ENCODE measurements around the gene PKD2L1. TPM values are rescaled to one million over a fixed set of nuclear protein-coding genes. Genes with fewer than 3 reads are reported as not detected.

Gene PKD2L1
- total and polyA plus RNA-seq, 2 of the 8 experiments (the other 6 are each of a cell fraction or from before 2014, with no cell fraction given), result 0.20 to 0.33 TPM

DNA sequence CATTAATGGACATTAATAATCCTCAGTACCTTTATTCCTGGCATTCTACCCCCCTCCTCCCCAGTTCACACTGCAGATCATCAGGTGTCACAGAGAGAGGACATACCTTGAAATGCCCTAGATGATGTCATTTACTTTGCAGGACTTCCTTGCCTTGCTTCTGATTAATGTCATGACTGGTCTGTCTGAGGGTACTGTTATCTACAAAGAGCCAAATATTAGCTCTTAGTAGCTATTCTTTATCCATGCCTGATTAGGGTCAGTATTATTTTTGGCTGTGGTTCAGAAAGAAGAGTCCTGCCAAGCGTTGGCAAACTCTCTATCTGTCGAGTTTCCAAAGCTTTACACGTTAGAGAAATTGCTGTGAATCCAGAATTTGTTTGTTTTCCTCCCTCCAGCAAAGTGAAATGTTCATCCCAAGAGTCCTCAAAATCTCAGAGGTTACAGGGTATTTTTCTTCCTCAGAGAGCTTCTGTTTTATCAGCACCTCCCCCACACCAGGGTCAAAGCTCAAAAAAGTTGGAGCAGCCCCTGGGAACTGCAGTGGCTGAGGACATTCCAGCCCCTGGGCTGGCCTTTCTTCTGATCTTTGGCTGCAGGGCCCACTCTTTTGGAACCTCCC is 29.6 kb upstream of the PKD2L1 start:
- H3K23ac ChIP-seq (ENCODE audit: insufficient read length), result no peak overlapping the region
- 82% methylated on average over 3 of the region's 3 CpGs; no CpG with 5 or more reads in 1 of the 2 experiments for WGBS, 2 experiments (ENCODE audit: extremely low coverage in 1 of 2, insufficient coverage in 1 of 2, insufficient read length in 1 of 2, insufficient replicate concordance in 2 of 2, low coverage in 1 of 2, low lambda C conversion rate in 2 of 2, missing lambda C conversion rate in 1 of 2)
- peak in 1 of 2 experiments; percentile 24; a peak in 1 of 3 replicates for TF ChIP-seq POLR2A (IDR thresholded peaks at IDR 0.05; ENCODE audit: control extremely low read depth in 1 of 2, low read depth in 2 of 2, low read length in 2 of 2)
- TF ChIP-seq, protein P1, sequence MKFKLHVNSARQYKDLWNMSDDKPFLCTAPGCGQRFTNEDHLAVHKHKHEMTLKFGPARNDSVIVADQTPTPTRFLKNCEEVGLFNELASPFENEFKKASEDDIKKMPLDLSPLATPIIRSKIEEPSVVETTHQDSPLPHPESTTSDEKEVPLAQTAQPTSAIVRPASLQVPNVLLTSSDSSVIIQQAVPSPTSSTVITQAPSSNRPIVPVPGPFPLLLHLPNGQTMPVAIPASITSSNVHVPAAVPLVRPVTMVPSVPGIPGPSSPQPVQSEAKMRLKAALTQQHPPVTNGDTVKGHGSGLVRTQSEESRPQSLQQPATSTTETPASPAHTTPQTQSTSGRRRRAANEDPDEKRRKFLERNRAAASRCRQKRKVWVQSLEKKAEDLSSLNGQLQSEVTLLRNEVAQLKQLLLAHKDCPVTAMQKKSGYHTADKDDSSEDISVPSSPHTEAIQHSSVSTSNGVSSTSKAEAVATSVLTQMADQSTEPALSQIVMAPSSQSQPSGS (IDR thresholded peaks at IDR 0.05; ENCODE audit: low read length), result no peak
- H3K27ac ChIP-seq (ENCODE audit: low read depth, low read length), result no peak overlapping the region; the same call in 1 of the 2 replicates
- H2AK5ac ChIP-seq (ENCODE audit: low read depth, low read length), result no peak overlapping the region
- FAIRE-seq, result no peak
- no peak overlapping the region for H4K8ac ChIP-seq (ENCODE audit: extremely low read depth, insufficient read depth, low read length)
- CTCF ChIA-PET (ENCODE audit: partially characterized antibody), result interaction anchor here (0.6 to 1.7 kb wide), 8 partner anchors 9 to 159 kb away, joined by 3 to 8 read pairs (median 4); no protein-coding TSS in a partner anchor
- H2BK20ac ChIP-seq (ENCODE audit: low read length), result 0 out of 2 replicates have a peak overlapping the region, but pooled peaks have one; percentile 48
- H3K36me3 ChIP-seq (ENCODE audit: control insufficient read depth in 2 of 4, insufficient read depth in 4 of 4, low read length in 3 of 4), result peaks cover 41 to 97% (median 76%) of the 10 kb centered on the region in 4 experiments
- peaks cover 0 to 24% of the 10 kb centered on the region in 2 experiments; a peak in 3 of 4 replicates for H3K79me2 ChIP-seq (ENCODE audit: control insufficient read depth in 1 of 2, insufficient read depth in 2 of 2, low read length in 2 of 2)
- POLR2A ChIA-PET (ENCODE audit: partially characterized antibody), result interaction anchor here (1.0 to 6.8 kb wide), 5 partner anchors 11 to 122 kb away, joined by 3 to 103 read pairs (median 15); partner anchors contain the start of gene SCD
- H4K91ac ChIP-seq (replicated peaks; ENCODE audit: insufficient read length, low read length), result no peak overlapping the region
- 0 out of 2 replicates have a peak overlapping the region, but pooled peaks have one; percentile 60 for H2BK5ac ChIP-seq (ENCODE audit: low read depth, low read length)
- H3K9ac ChIP-seq (replicated peaks in 1 of 4; ENCODE audit: extremely low read depth in 1 of 4, low read depth in 3 of 4, low read length in 3 of 4), result no peak overlapping the region
- DNase-seq (ENCODE audit: low read depth in 1 of 2, low spot score in 2 of 2), result no peak
- no peak overlapping the region for H3K4me2 ChIP-seq (ENCODE audit: insufficient read depth in 1 of 2, low read depth in 2 of 2, low read length in 2 of 2)
- peaks cover 0 to 8% (median 5%) of the 10 kb centered on the region in 4 experiments; a peak in 2 of 7 replicates for H3K4me1 ChIP-seq (replicated peaks in 1 of 4; ENCODE audit: control insufficient read depth in 3 of 4, insufficient read depth in 4 of 4, low read length in 3 of 4)
- H3K18ac ChIP-seq (ENCODE audit: extremely low read depth, low read length), result no peak overlapping the region; the same call in 1 of the 2 replicates
- H4K5ac ChIP-seq (ENCODE audit: insufficient read length, low read depth, low read length), result no peak overlapping the region
- no peak overlapping the region for H3K4ac ChIP-seq (replicated peaks; ENCODE audit: insufficient read length, low read depth, low read length)
- H2AFZ ChIP-seq (ENCODE audit: low read length), result no peak overlapping the region
- no peaks in the 10 kb centered on the region for H3K27me3 ChIP-seq (replicated peaks in 1 of 4; ENCODE audit: control insufficient read depth in 3 of 4, extremely low read depth in 1 of 4, insufficient read depth in 3 of 4, low read length in 3 of 4)
- no peak overlapping the region for H2BK12ac ChIP-seq (ENCODE audit: low read depth, low read length)
- H3K9me3 ChIP-seq (ENCODE audit: insufficient read depth in 2 of 2, low read depth in 1 of 2, low read length in 1 of 2), result no peaks in the 10 kb centered on the region
- peaks cover 3% of the 10 kb centered on the region; the same call in 1 of the 2 replicates for H3K79me1 ChIP-seq (ENCODE audit: low read depth, low read length)
- H3K56ac ChIP-seq (replicated peaks; ENCODE audit: insufficient read length, low read depth, low read length), result no peak overlapping the region
- H3K14ac ChIP-seq (ENCODE audit: insufficient read length), result no peak overlapping the region
- no peak overlapping the region for H3K4me3 ChIP-seq (ENCODE audit: extremely low read depth in 1 of 4, insufficient read depth in 2 of 4, low read depth in 3 of 4, low read length in 4 of 4)
- H4K20me1 ChIP-seq (replicated peaks in 1 of 2; ENCODE audit: control insufficient read depth in 1 of 2, insufficient read depth in 2 of 2, low read length in 2 of 2), result peaks cover 0 to 30% of the 10 kb centered on the region in 2 experiments
- H2BK15ac ChIP-seq (ENCODE audit: low read length), result no peak overlapping the region
- no peaks in the 10 kb centered on the region for H3K23me2 ChIP-seq (ENCODE audit: low read depth, low read length)
- H2BK120ac ChIP-seq (replicated peaks; ENCODE audit: low read depth, low read length), result no peak overlapping the region

Measured in H1 (cell line).